Measurements from ENCODE around the gene MKKS.
"Not testable (repeated sequence)": the region's sequence is repeated elsewhere in the genome, so short reads cannot be mapped to it uniquely, and the experiment has no call there.

MKKS gene

GRCh38 chr20:10412591-10413408 is 21.2 kb downstream of the MKKS start:
- no peak for DNase-seq (ENCODE audit: low read depth)

GRCh38 chr20:10411673-10412072 is 22.3 kb downstream of the MKKS start:
- no peak for DNase-seq (ENCODE audit: low read depth)

- DNase-seq (ENCODE audit: low read depth), result no peak
These were observed 25.8 kb downstream of the MKKS start for GRCh38 chr20:10408108-10408813.

GRCh38 chr20:10404959-10405530 is 29.0 kb downstream of the MKKS start:
- DNase-seq (ENCODE audit: low read depth), result no peak

- DNase-seq (ENCODE audit: low read depth), result no peak
These were observed 29.9 kb downstream of the MKKS start for GRCh38 chr20:10404023-10404628.

- DNase-seq (ENCODE audit: low read depth), result no peak
These were observed 30.9 kb downstream of the MKKS start for GRCh38 chr20:10402938-10403608.

GRCh38 chr20:10398834-10399369 is 35.1 kb downstream of the MKKS start:
- no peak for DNase-seq (ENCODE audit: low read depth)

GRCh38 chr20:10394752-10395151 is 39.3 kb downstream of the MKKS start:
- not testable (repeated sequence) for DNase-seq (ENCODE audit: low read depth)

- DNase-seq (ENCODE audit: low read depth), result no peak
These were observed 43.3 kb downstream of the MKKS start for GRCh38 chr20:10390709-10391108.

GRCh38 chr20:10388597-10388996 is 45.4 kb downstream of the MKKS start:
- DNase-seq (ENCODE audit: low read depth), result no peak

- no peak for DNase-seq (ENCODE audit: low read depth)
These were observed 46.3 kb downstream of the MKKS start for GRCh38 chr20:10387686-10388085.

GRCh38 chr20:10385850-10386544 is 48.0 kb downstream of the MKKS start:
- no peak for DNase-seq (ENCODE audit: low read depth)

GRCh38 chr20:10381477-10381876 is 52.5 kb downstream of the MKKS start:
- no peak for DNase-seq (ENCODE audit: low read depth)

GRCh38 chr20:10379761-10380160 is 54.3 kb downstream of the MKKS start:
- DNase-seq (ENCODE audit: low read depth), result no peak

GRCh38 chr20:10376270-10377075 is 57.5 kb downstream of the MKKS start:
- no peak for DNase-seq (ENCODE audit: low read depth)

- DNase-seq (ENCODE audit: low read depth), result no peak
These were observed 58.8 kb downstream of the MKKS start for GRCh38 chr20:10375191-10375590.

GRCh38 chr20:10374036-10374435 is 60.0 kb downstream of the MKKS start:
- no peak for DNase-seq (ENCODE audit: low read depth)

GRCh38 chr20:10371467-10371866 is 62.6 kb downstream of the MKKS start:
- DNase-seq (ENCODE audit: low read depth), result no peak

- no peak for DNase-seq (ENCODE audit: low read depth)
These were observed 63.7 kb downstream of the MKKS start for GRCh38 chr20:10370091-10370887.

- no peak for DNase-seq (ENCODE audit: low read depth)
These were observed 64.3 kb downstream of the MKKS start for GRCh38 chr20:10369723-10370090.
